Spleen (tissue), 11 donors: Measurements from ENCODE around the gene PPP2R5D. TPM values are rescaled to one million over a fixed set of nuclear protein-coding genes. Genes with fewer than 3 reads are reported as not detected.

Source experiments
- DNase-seq: peaks from one replicate; pipeline ENCODE4 v3.0.0-alpha.2; 2020
- H3K27ac ChIP-seq, 8 donors: fragments of 200-600 bp; sonication (generic) in 7 of 8; 1 replicate in 4 of 8; 2 replicates in 4 of 8; pipeline versions ENCODE4 v1.5.0 to v1.8.0; 2016 to 2021; ENCODE audit warnings: inconsistent platforms in 4 of 8, mild to moderate bottlenecking in 4 of 8, moderate library complexity in 1 of 8
- H3K27me3 ChIP-seq, 7 donors: fragments of 200-600 bp; sonication (generic) in 6 of 7; replicated peaks in 1 of 7; 1 replicate in 4 of 7; 2 replicates in 3 of 7; pipeline versions ENCODE4 v1.5.0 to v1.8.0; 2016 to 2021; ENCODE audit warnings: inconsistent platforms in 3 of 7, mild to moderate bottlenecking in 1 of 7
- H3K36me3 ChIP-seq, 6 donors: fragments of 200-600 bp; sonication (generic) in 5 of 6; 1 replicate in 4 of 6; 2 replicates in 2 of 6; pipeline versions ENCODE4 v1.5.0 to v1.8.0; 2016 to 2021; ENCODE audit warnings: inconsistent platforms in 2 of 6
- H3K4me1 ChIP-seq, 6 donors: fragments of 200-600 bp; sonication (generic) in 5 of 6; 1 replicate in 3 of 6; 2 replicates in 3 of 6; pipeline versions ENCODE4 v1.5.0 to v1.8.0; 2016 to 2021; ENCODE audit warnings: inconsistent platforms in 3 of 6
- H3K4me3 ChIP-seq, 8 donors: fragments of 200-600 bp; sonication (generic) in 7 of 8; 1 replicate in 4 of 8; 2 replicates in 4 of 8; pipeline versions ENCODE4 v1.5.0 to v1.8.0; 2016 to 2021; ENCODE audit warnings: inconsistent platforms in 4 of 8, mild to moderate bottlenecking in 4 of 8, moderate library complexity in 2 of 8
- H3K9me3 ChIP-seq, 8 donors: fragments of 200-600 bp; sonication (generic) in 7 of 8; 1 replicate in 4 of 8; 2 replicates in 4 of 8; pipeline versions ENCODE4 v1.5.0 to v1.8.0; 2016 to 2021; ENCODE audit warnings: inconsistent platforms in 4 of 8
- POLR2A ChIP-seq, 3 donors: fragments of 450-650 bp; IDR thresholded peaks; one replicate each; pipeline ENCODE4 v1.5.1; 2017; ENCODE audit warnings: antibody characterized with exemption in 3 of 3, mild to moderate bottlenecking in 1 of 3
- POLR2AphosphoS5 ChIP-seq, 3 donors: sonication (generic); formaldehyde crosslinking; IDR thresholded peaks; one replicate each; pipeline ENCODE4 v1.5.1; 2017; ENCODE audit warnings: antibody characterized with exemption in 3 of 3
- WGBS, 5 donors: extraction: QIAGEN DNeasy Blood & Tissue Kit in 3 of 5; methylation state at CpG; one replicate each; pipeline versions ENCODE4 v1.1.5 to v1.1.7; 2013 to 2018; 5-methylcytosine and 5-hydroxymethylcytosine counted together
- intact Hi-C: fragments of 100-400 bp; cut with DNase I; formaldehyde crosslinking; loops from one replicate; pipeline ENCODE4 v1.15.0; 2023; ENCODE audit warnings: low total_unique reads
- polyA plus RNA-seq, 3 donors: library from polyadenylated mRNA; stranded (reverse); fragments of 200-250 nt; gene quantifications; one replicate each; pipeline ENCODE4 v1.2.1, GENCODE V29; 2013
- total RNA-seq, 7 donors: library from RNA; depleted of rRNA in 3 of 7; stranded (reverse); fragments of >200 nt in 3 of 7; fragmentation: NEBNext Ultra II Directional in 4 of 7; extraction: Animal tissue kit (Norgen Biotek cat#: 25700) in 4 of 7; gene quantifications; one replicate each; pipeline versions ENCODE4 v1.1.0 to v1.2.1, GENCODE V29; 2016 to 2021
- TF ChIP-seq, protein P1 (sequence below), 11 experiments: fragments of 200-600 bp in 7 of 11; fragments of 450-650 bp in 4 of 11; sonication (generic) in 4 of 11; IDR thresholded peaks in 8 of 11; conservative IDR thresholded peaks in 3 of 11; 1 replicate in 7 of 11; 2 replicates in 4 of 11; pipeline versions ENCODE4 v1.4.0 to v1.8.0; 2016 to 2021; ENCODE audit warnings: antibody characterized with exemption in 11 of 11, inconsistent platforms in 4 of 11, mild to moderate bottlenecking in 1 of 11
- donor health status: healthy with polysubstance abuse.
- donor health status: DM: no; HTN: no; CAD: no; lungs with moderate emphysema.
- donor health status: DM: no; HTN: no; CAD: no.
- donor health status: Bipolar disorder and iron deficiency.
- donor health status: healthy.
- donor health status: DM: no; HTN: no; CAD: no.
- donor health status: DM: yes; HTN: yes; CAD: no.

PPP2R5D gene
- total and polyA plus RNA-seq, 10 donors, result 15.3 to 40.2 (median 25.5) TPM

DNA sequence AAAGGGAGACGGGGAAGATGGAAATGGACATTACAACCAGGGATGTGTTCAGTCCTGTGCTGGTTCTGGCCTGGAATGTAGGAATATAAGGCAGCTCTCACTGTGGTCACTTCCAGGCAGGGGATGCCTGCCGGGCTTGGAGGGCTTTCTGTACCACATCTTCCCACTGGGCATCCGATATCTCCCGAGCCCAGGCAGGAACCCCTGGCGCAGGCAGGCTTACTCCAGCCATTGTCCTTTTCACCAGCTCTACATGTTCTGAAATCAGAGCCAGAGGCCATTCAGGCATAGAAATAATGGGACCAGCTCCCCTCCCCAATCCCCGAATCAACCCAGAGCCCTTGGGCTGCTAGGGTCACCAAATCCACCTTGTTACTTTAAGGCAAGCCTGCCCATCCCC, 28.0 kb downstream of the PPP2R5D start:
- WGBS, 5 donors, result 82 to 91% (median 89%) methylated on average over 6 of the region's 6 CpGs
- peaks cover 36 to 68% (median 45%) of the 10 kb centered on the region in 6 donors for H3K4me1 ChIP-seq
- no peaks in the 10 kb centered on the region for H3K27me3 ChIP-seq
- TF ChIP-seq, protein P1, sequence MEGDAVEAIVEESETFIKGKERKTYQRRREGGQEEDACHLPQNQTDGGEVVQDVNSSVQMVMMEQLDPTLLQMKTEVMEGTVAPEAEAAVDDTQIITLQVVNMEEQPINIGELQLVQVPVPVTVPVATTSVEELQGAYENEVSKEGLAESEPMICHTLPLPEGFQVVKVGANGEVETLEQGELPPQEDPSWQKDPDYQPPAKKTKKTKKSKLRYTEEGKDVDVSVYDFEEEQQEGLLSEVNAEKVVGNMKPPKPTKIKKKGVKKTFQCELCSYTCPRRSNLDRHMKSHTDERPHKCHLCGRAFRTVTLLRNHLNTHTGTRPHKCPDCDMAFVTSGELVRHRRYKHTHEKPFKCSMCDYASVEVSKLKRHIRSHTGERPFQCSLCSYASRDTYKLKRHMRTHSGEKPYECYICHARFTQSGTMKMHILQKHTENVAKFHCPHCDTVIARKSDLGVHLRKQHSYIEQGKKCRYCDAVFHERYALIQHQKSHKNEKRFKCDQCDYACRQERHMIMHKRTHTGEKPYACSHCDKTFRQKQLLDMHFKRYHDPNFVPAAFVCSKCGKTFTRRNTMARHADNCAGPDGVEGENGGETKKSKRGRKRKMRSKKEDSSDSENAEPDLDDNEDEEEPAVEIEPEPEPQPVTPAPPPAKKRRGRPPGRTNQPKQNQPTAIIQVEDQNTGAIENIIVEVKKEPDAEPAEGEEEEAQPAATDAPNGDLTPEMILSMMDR (IDR thresholded peaks at IDR 0.05 in 8 of 11, conservative IDR thresholded peaks at IDR 0.05 in 3 of 11), result no peak
- TF ChIP-seq POLR2A (IDR thresholded peaks at IDR 0.05) (no peak), POLR2AphosphoS5 (IDR thresholded peaks at IDR 0.05) (no peak)
- no peaks in the 10 kb centered on the region for H3K9me3 ChIP-seq
- peaks cover 0 to 68% (median 50%) of the 10 kb centered on the region in 6 donors for H3K36me3 ChIP-seq
- intact Hi-C loops, result no loop called here
- H3K4me3 ChIP-seq, result peak overlapping the region in 2 of 8 donors; percentile 89 to 90
- DNase-seq, result no peak
- peak overlapping the region in 3 of 8 donors; percentile 83 to 91 (median 90) for H3K27ac ChIP-seq

DNA sequence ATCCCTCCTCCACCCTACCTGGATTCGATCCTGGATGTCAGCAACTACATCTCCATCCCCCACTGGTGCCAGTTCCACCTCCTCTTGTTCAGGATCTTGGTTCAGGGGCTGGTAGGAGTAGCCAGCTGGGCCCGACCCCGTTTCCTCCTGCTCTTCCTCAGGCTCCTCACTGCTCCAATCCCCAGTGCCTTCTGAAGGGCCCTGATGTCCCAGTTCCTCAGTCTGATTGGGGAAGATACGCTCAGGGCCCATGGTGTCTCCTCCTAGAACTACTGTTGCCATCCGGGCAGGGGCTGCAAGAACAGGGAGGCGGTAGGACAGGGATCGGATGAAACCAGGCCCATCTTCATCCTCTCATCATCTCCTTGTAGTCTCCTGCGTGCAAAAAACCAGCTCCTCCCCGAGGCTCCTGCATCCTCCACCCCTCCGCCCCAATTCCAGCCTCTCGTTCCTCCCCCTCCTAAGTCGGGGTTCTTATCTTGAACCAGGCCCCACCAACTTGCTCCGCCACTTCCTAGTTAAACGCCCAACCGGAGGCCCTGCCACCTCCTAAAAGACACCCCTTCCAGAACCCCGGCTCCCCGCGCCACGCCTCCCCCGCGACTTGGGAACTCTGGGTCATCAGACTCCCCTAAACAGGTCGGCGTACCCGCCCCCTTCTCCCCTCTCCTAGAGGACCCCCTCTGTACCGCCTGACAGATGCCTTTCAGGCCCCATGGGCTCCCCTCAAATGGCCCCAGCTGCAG, 28.9 kb downstream of the PPP2R5D start:
- peaks cover 0 to 68% (median 52%) of the 10 kb centered on the region in 6 donors for H3K36me3 ChIP-seq
- H3K27me3 ChIP-seq, result no peaks in the 10 kb centered on the region
- H3K4me1 ChIP-seq, result peaks cover 36 to 77% (median 50%) of the 10 kb centered on the region in 6 donors
- TF ChIP-seq POLR2AphosphoS5 (IDR thresholded peaks at IDR 0.05) (no peak), POLR2A (IDR thresholded peaks at IDR 0.05) (no peak)
- TF ChIP-seq, protein P1 (IDR thresholded peaks at IDR 0.05 in 8 of 11, conservative IDR thresholded peaks at IDR 0.05 in 3 of 11), result no peak
- WGBS, 5 donors, result 1 to 3% (median 2%) methylated on average over 25 of the region's 25 CpGs
- DNase-seq, result no peak
- peak overlapping the region; percentile 62 to 91 (median 82) for H3K27ac ChIP-seq
- no peaks in the 10 kb centered on the region for H3K9me3 ChIP-seq
- intact Hi-C loops, result no loop called here
- peak overlapping the region; percentile 54 to 90 (median 81) for H3K4me3 ChIP-seq

DNA sequence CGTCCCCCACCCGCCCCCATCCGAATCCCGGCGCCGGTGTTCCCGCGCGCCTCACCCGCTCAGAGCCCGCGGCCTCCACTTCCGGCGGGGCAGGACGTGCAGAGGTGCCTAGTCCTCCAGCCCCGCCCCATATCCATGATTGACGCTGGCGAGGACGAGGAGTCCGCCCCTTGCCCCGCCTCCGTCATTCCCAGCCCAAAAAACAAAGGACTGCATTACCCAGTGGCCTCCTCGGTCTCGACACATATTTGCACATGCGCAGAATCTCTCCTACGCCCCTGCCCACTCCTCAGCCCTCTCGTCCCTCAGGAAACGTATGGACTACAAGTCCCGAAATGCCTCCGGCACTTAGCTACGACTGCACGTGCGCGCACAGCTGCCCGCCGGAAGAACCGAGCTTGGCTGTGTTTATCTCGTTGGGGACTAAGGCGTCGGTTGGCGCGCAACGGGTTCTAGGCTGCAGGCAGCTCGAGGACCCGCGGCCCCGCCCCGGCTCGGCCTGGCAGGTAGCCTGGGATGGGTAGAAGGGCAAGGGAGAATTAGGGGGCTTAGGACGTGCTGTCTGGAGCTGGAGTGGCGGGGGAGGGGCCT, 29.6 kb downstream of the PPP2R5D start, which contains the start of the genes KLHDC3 and MEA1:
Gene KLHDC3, plus strand, starts transcription at position 407 of the 591 bp plus-strand sequence. CDS start 2,944 bp downstream, outside the sequence.
Gene MEA1, minus strand, starts transcription at position 104 of the 591 bp plus-strand sequence. CDS start 133 bp downstream, outside the sequence.
- peak within 1 kb of the TSS; percentile 62 to 91 (median 82) for H3K27ac ChIP-seq
- no peaks in the 10 kb centered on the region for H3K27me3 ChIP-seq
- TF ChIP-seq POLR2A (IDR thresholded peaks at IDR 0.05) (peak in 1 of 3 donors; percentile 8), POLR2AphosphoS5 (IDR thresholded peaks at IDR 0.05) (peak; percentile 92 to 95 (median 94))
- TF ChIP-seq, protein P1 (IDR thresholded peaks at IDR 0.05 in 8 of 11, conservative IDR thresholded peaks at IDR 0.05 in 3 of 11), result peak in 3 of 11 experiments; percentile 17 to 38 (median 20)
- 0 to 1% (median 0%) methylated on average over 30 to 51 of the region's 51 CpGs for WGBS, 5 donors
- peaks cover 36 to 73% (median 50%) of the 10 kb centered on the region in 6 donors for H3K4me1 ChIP-seq
- intact Hi-C loops, result no loop called here
- peak within 1 kb of the TSS; percentile 66 to 90 (median 81) for H3K4me3 ChIP-seq
- no peaks in the 10 kb centered on the region for H3K9me3 ChIP-seq
- peak; percentile 99 for DNase-seq
- H3K36me3 ChIP-seq, result peaks cover 0 to 68% (median 52%) of the 10 kb centered on the region in 6 donors
